ENCODE data around the gene NAALADL2.

NAALADL2 gene

GRCh38 chr3:175020101-175020500 lies 161.0 kb downstream of the NAALADL2 start:
- Histone ChIP-seq H3K4me3 (ENCODE audit: low read length) (no peak overlapping the region), H3K4me1 (ENCODE audit: control insufficient read depth, insufficient read depth, low read length) (no peaks in the 10 kb centered on the region), H3K27me3 (ENCODE audit: control insufficient read depth, insufficient read depth, low read length) (no peaks in the 10 kb centered on the region), H3K36me3 (ENCODE audit: control insufficient read depth, insufficient read depth, low read length) (no peaks in the 10 kb centered on the region), H3K9me3 (ENCODE audit: control insufficient read depth, insufficient read depth, low read length) (no peaks in the 10 kb centered on the region), H3K27ac (ENCODE audit: low read length) (no peak overlapping the region)
- DNase-seq (ENCODE audit: low read depth, low spot score): no peak
- WGBS (ENCODE audit: insufficient coverage, insufficient read length): no CpG with 5 or more reads among the region's 1 CpG

DNA sequence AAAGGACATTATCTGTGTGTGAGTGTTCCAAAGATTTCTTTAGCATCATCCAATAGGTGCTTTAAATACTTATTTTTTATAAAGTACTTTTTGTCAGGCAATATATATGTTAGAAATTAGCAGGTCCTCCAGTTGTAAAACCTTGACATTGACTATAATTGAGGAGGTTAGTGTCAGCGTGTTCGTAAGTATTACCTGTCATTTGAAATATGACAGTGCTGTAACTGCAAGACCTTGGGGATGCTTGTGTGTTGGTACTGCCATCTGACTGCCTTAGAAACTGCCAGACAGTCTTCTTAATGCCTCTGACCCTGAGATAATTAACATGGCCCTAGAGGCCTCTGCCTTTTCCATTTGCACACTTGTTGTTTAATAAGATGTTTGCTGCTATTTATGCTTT lies 170.7 kb downstream of the NAALADL2 start:
- H3K27me3 ChIP-seq (ENCODE audit: control insufficient read depth, insufficient read depth, low read length): no peaks in the 10 kb centered on the region
- H3K27ac ChIP-seq (ENCODE audit: low read length): no peak overlapping the region
- no peaks in the 10 kb centered on the region for H3K36me3 ChIP-seq (ENCODE audit: control insufficient read depth, insufficient read depth, low read length)
- H3K4me1 ChIP-seq (ENCODE audit: control insufficient read depth, insufficient read depth, low read length): no peaks in the 10 kb centered on the region; the same call in 1 of the 2 replicates
- DNase-seq (ENCODE audit: low read depth, low spot score): no peak
- H3K9me3 ChIP-seq (ENCODE audit: control insufficient read depth, insufficient read depth, low read length): no peaks in the 10 kb centered on the region
- no peak overlapping the region for H3K4me3 ChIP-seq (ENCODE audit: low read length)
- WGBS (ENCODE audit: insufficient coverage, insufficient read length): no CpG with 5 or more reads among the region's 2 CpGs

DNA sequence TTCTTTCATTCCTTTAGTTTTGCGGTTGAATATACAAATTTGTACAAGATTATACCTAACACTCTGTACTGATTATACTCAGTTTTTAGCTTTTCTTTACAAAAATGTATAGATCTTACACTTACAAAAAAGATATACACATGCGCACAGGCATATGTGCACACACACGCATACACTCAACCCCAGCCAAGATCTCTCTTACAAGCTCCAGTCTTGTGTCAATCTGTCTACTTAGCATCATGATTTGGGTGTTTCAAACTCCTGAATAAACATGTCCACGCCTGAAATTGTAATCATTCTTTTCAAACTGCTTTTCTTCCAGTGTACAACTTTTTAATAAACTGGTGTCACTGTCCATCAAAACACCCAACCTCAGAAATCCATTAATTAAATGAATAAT lies 180.7 kb downstream of the NAALADL2 start:
- DNase-seq (ENCODE audit: low read depth, low spot score): no peak
- H3K4me3 ChIP-seq (ENCODE audit: low read length): no peak overlapping the region
- no peaks in the 10 kb centered on the region for H3K27me3 ChIP-seq (ENCODE audit: control insufficient read depth, insufficient read depth, low read length)
- H3K36me3 ChIP-seq (ENCODE audit: control insufficient read depth, insufficient read depth, low read length): no peaks in the 10 kb centered on the region
- no peaks in the 10 kb centered on the region for H3K4me1 ChIP-seq (ENCODE audit: control insufficient read depth, insufficient read depth, low read length)
- no peaks in the 10 kb centered on the region for H3K9me3 ChIP-seq (ENCODE audit: control insufficient read depth, insufficient read depth, low read length)
- no CpG with 5 or more reads among the region's 4 CpGs for WGBS (ENCODE audit: insufficient coverage, insufficient read length)
- no peak overlapping the region for H3K27ac ChIP-seq (ENCODE audit: low read length)

DNA sequence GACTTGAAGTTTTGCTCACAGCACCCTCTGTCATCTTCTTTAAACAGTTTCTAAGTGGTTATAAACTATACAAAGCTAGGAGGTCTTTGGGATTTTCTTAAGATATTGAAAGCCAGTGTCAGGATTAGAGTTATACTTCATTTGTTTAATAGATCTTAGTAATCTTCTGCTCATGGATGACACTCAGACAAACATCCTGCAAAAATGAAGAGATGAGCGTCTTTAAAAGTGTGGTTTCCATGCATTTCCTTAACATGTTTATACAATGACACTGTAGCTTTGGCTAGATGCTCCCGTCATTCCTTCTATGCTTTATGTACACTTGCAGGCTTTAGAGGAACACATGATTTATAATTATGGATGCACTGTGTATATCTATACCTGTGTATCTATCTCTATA lies 182.2 kb downstream of the NAALADL2 start:
- H3K9me3 ChIP-seq (ENCODE audit: control insufficient read depth, insufficient read depth, low read length): no peaks in the 10 kb centered on the region
- no peaks in the 10 kb centered on the region for H3K36me3 ChIP-seq (ENCODE audit: control insufficient read depth, insufficient read depth, low read length)
- H3K27me3 ChIP-seq (ENCODE audit: control insufficient read depth, insufficient read depth, low read length): no peaks in the 10 kb centered on the region
- H3K4me1 ChIP-seq (ENCODE audit: control insufficient read depth, insufficient read depth, low read length): no peaks in the 10 kb centered on the region
- DNase-seq (ENCODE audit: low read depth, low spot score): no peak
- H3K4me3 ChIP-seq (ENCODE audit: low read length): no peak overlapping the region
- no peak overlapping the region for H3K27ac ChIP-seq (ENCODE audit: low read length)
- no CpG with 5 or more reads among the region's 2 CpGs for WGBS (ENCODE audit: insufficient coverage, insufficient read length)

GRCh38 chr3:175046601-175047000 lies 187.5 kb downstream of the NAALADL2 start:
- no peak overlapping the region for H3K27ac ChIP-seq (ENCODE audit: low read length)
- H3K9me3 ChIP-seq (ENCODE audit: control insufficient read depth, insufficient read depth, low read length): no peaks in the 10 kb centered on the region; the same call in 1 of the 2 replicates
- no peak overlapping the region for H3K4me3 ChIP-seq (ENCODE audit: low read length)
- no peaks in the 10 kb centered on the region for H3K36me3 ChIP-seq (ENCODE audit: control insufficient read depth, insufficient read depth, low read length)
- H3K4me1 ChIP-seq (ENCODE audit: control insufficient read depth, insufficient read depth, low read length): no peaks in the 10 kb centered on the region
- WGBS (ENCODE audit: insufficient coverage, insufficient read length): no CpG with 5 or more reads among the region's 4 CpGs
- H3K27me3 ChIP-seq (ENCODE audit: control insufficient read depth, insufficient read depth, low read length): no peaks in the 10 kb centered on the region
- DNase-seq (ENCODE audit: low read depth, low spot score): no peak

- WGBS (ENCODE audit: insufficient coverage, insufficient read length): no CpG with 5 or more reads among the region's 1 CpG
- no peaks in the 10 kb centered on the region for H3K27me3 ChIP-seq (ENCODE audit: control insufficient read depth, insufficient read depth, low read length)
These were observed 188.7 kb downstream of the NAALADL2 start for GRCh38 chr3:175047786-175048185.

DNA sequence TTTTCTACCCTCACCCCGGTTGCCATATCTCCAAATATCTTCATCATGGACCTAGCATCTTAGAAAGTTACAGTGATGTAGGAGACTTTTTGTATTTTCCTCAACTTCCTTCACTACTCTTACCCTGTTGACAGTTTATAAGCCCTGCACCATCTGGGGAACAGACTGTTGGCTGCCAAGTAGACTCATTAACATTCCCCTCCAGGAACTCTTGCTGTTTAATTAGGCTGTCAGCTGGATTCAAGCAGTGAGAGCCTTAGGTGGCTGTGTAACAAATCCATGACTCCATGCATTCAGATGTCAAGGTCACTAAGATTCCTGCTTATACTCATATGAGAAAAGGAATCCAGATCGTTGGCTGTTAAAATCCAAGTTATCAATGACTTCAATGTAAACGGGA lies 198.3 kb downstream of the NAALADL2 start:
- no peak for DNase-seq (ENCODE audit: low read depth, low spot score)
- Histone ChIP-seq H3K9me3 (ENCODE audit: control insufficient read depth, insufficient read depth, low read length) (no peaks in the 10 kb centered on the region; the same call in 1 of the 2 replicates), H3K4me3 (ENCODE audit: low read length) (no peak overlapping the region), H3K27me3 (ENCODE audit: control insufficient read depth, insufficient read depth, low read length) (no peaks in the 10 kb centered on the region), H3K27ac (ENCODE audit: low read length) (no peak overlapping the region), H3K36me3 (ENCODE audit: control insufficient read depth, insufficient read depth, low read length) (no peaks in the 10 kb centered on the region), H3K4me1 (ENCODE audit: control insufficient read depth, insufficient read depth, low read length) (peaks cover 3% of the 10 kb centered on the region; the same call in 1 of the 2 replicates)
- no CpG with 5 or more reads among the region's 3 CpGs for WGBS (ENCODE audit: insufficient coverage, insufficient read length)

More at GRCh38 chr3:175047786-175048185, 188.7 kb downstream of the NAALADL2 start:
- DNase-seq (ENCODE audit: low read depth, low spot score): no peak
- Histone ChIP-seq H3K4me1 (ENCODE audit: control insufficient read depth, insufficient read depth, low read length) (no peaks in the 10 kb centered on the region), H3K4me3 (ENCODE audit: low read length) (no peak overlapping the region), H3K9me3 (ENCODE audit: control insufficient read depth, insufficient read depth, low read length) (no peaks in the 10 kb centered on the region; the same call in 1 of the 2 replicates), H3K27ac (ENCODE audit: low read length) (no peak overlapping the region), H3K36me3 (ENCODE audit: control insufficient read depth, insufficient read depth, low read length) (no peaks in the 10 kb centered on the region)

DNA sequence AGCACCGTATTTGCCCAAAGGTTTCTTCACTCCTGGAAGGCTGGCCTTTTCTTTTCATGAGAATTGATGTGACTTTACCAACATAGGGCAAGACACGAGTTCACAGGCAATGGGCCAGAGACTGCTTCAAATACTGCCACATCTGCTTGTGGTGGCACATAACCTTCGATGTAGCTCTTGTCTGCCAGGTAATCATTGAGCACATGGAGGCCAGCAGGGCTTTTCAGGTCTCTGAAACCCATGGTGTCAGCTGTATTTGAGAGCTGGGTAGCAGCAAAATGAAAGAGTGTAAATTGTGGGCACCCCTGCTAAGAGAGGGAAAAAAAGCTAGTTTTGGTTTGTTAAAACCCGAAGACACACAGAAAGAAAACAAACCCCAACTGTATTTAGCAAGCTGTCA lies 200.7 kb downstream of the NAALADL2 start:
- Histone ChIP-seq H3K36me3 (ENCODE audit: control insufficient read depth, insufficient read depth, low read length) (no peaks in the 10 kb centered on the region), H3K9me3 (ENCODE audit: control insufficient read depth, insufficient read depth, low read length) (no peaks in the 10 kb centered on the region; the same call in 1 of the 2 replicates), H3K4me1 (ENCODE audit: control insufficient read depth, insufficient read depth, low read length) (no peaks in the 10 kb centered on the region), H3K27me3 (ENCODE audit: control insufficient read depth, insufficient read depth, low read length) (no peaks in the 10 kb centered on the region), H3K27ac (ENCODE audit: low read length) (no peak overlapping the region), H3K4me3 (ENCODE audit: low read length) (no peak overlapping the region)
- no CpG with 5 or more reads among the region's 4 CpGs for WGBS (ENCODE audit: insufficient coverage, insufficient read length)
- DNase-seq (ENCODE audit: low read depth, low spot score): no peak

- no peaks in the 10 kb centered on the region for H3K36me3 ChIP-seq (ENCODE audit: control insufficient read depth, insufficient read depth, low read length)
- H3K27me3 ChIP-seq (ENCODE audit: control insufficient read depth, insufficient read depth, low read length): no peaks in the 10 kb centered on the region
- no peak overlapping the region for H3K4me3 ChIP-seq (ENCODE audit: low read length)
- WGBS (ENCODE audit: insufficient coverage, insufficient read length): no CpG with 5 or more reads among the region's 2 CpGs
- no peaks in the 10 kb centered on the region for H3K9me3 ChIP-seq (ENCODE audit: control insufficient read depth, insufficient read depth, low read length)
- H3K27ac ChIP-seq (ENCODE audit: low read length): no peak overlapping the region
- DNase-seq (ENCODE audit: low read depth, low spot score): no peak
- no peaks in the 10 kb centered on the region for H3K4me1 ChIP-seq (ENCODE audit: control insufficient read depth, insufficient read depth, low read length)
These were observed 206.4 kb downstream of the NAALADL2 start for GRCh38 chr3:175065497-175065896.

- Histone ChIP-seq H3K27me3 (ENCODE audit: control insufficient read depth, insufficient read depth, low read length) (no peaks in the 10 kb centered on the region), H3K4me3 (ENCODE audit: low read length) (no peak overlapping the region), H3K27ac (ENCODE audit: low read length) (no peak overlapping the region), H3K4me1 (ENCODE audit: control insufficient read depth, insufficient read depth, low read length) (no peaks in the 10 kb centered on the region), H3K36me3 (ENCODE audit: control insufficient read depth, insufficient read depth, low read length) (no peaks in the 10 kb centered on the region), H3K9me3 (ENCODE audit: control insufficient read depth, insufficient read depth, low read length) (no peaks in the 10 kb centered on the region)
- WGBS (ENCODE audit: insufficient coverage, insufficient read length): no CpG with 5 or more reads among the region's 4 CpGs
- no peak for DNase-seq (ENCODE audit: low read depth, low spot score)
These were observed 207.7 kb downstream of the NAALADL2 start for GRCh38 chr3:175066617-175067415.

DNA sequence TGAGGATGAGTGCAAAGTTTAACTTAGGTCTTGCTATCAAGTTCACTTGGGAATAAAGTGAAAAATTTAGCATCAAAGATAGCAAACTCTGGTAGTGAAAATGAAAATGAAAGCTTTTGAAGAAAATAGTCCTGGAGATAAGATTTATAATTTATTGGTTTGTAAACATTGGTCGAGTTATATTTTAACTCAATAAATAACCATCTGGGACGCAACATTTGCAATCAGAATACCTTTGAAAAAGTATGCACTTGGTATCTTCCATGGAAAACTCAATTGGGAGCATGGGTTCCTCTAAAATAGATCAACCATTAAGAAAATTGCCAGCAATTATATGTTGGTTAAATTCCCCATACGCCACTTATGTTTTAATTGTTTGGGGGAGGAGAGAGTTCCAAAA lies 209.5 kb downstream of the NAALADL2 start:
- no peaks in the 10 kb centered on the region for H3K27me3 ChIP-seq (ENCODE audit: control insufficient read depth, insufficient read depth, low read length)
- H3K9me3 ChIP-seq (ENCODE audit: control insufficient read depth, insufficient read depth, low read length): no peaks in the 10 kb centered on the region
- H3K36me3 ChIP-seq (ENCODE audit: control insufficient read depth, insufficient read depth, low read length): no peaks in the 10 kb centered on the region
- H3K27ac ChIP-seq (ENCODE audit: low read length): no peak overlapping the region
- no peak for DNase-seq (ENCODE audit: low read depth, low spot score)
- WGBS (ENCODE audit: insufficient coverage, insufficient read length): no CpG with 5 or more reads among the region's 3 CpGs
- H3K4me1 ChIP-seq (ENCODE audit: control insufficient read depth, insufficient read depth, low read length): no peaks in the 10 kb centered on the region
- no peak overlapping the region for H3K4me3 ChIP-seq (ENCODE audit: low read length)

Measured in iPS DF 6.9 (cell line).